Pulmonary artery endothelial cell (primary cell): ENCODE measurements around the gene FOXL3. TPM values are rescaled to one million over a fixed set of nuclear protein-coding genes. Genes with fewer than 3 reads are reported as not detected.
"Not testable (repeated sequence)": the region's sequence is repeated elsewhere in the genome, so short reads cannot be mapped to it uniquely, and the experiment has no call there.

Experiments
- DNase-seq: peaks from one replicate; pipeline ENCODE4 v3.0.0-alpha.2; 2011; ENCODE audit warnings: low read depth, low spot score
- total RNA-seq: library from RNA; depleted of rRNA; stranded (reverse); fragments of >200 nt; gene quantifications from 2 replicates; pipeline ENCODE4 v1.2.3, GENCODE V29; 2014

The FOXL3 gene
- total RNA-seq, 1 donor from 2014 or later = not detected

- no peak for DNase-seq
Observed at GRCh38 chr7:323410-323809, 33.4 kb downstream of the FOXL3 start.

GRCh38 chr7:324011-324410, 34.0 kb downstream of the FOXL3 start:
- DNase-seq = no peak

GRCh38 chr7:325051-325798, 35.3 kb downstream of the FOXL3 start:
- DNase-seq = no peak

DNA sequence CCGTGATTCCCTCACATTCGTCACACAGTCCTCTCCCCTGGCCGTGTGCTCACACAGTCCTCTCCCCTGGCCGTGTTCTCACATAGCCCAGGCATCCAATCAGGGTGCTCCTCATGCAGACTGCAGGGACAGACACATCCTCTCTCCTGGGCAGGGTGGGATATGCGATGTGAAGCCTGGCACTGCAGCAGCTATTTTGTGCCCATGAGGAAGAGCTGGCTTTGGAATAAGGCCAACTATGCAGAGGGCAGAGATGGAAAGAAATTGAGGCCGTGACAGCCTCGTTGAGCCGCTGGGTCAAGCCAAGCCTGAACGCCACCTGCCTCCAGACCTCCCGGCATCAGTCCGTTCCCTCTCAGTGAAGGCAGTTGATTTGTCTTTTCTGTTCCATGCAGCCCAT, 35.8 kb downstream of the FOXL3 start:
- DNase-seq = no peak

- no peak for DNase-seq
Observed at GRCh38 chr7:326273-326672, 36.3 kb downstream of the FOXL3 start.

GRCh38 chr7:326809-327232, 36.9 kb downstream of the FOXL3 start:
- DNase-seq = no peak

- no peak for DNase-seq
Observed at GRCh38 chr7:327233-327931, 37.4 kb downstream of the FOXL3 start.

GRCh38 chr7:327991-328702, 38.2 kb downstream of the FOXL3 start:
- DNase-seq = no peak

DNA sequence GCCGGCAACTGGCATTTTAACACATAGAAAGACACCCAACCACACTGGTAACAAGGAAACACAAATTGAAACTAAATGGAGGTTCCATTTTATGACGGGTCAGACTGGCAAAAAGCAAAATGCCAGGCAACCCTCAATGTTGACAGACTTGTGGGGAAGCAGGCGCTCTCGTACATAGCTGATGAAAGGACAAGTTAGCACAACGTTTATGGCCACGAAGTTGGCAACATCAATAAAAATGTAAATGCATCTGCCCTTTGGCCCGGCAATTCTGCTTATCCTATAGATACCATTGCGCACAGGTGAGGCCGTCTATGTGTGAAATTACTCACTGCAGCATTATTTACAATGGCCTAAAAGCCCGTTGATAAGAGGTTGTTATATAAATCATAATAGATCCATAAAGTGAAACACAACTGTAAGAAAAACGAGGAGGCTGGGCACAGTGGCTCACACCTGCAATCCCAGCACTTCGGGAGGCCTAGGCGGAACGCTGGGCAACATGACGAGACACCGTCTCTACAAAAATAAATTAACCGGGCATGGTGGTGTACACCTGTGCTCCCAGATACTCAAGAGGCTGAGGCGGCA, 39.8 kb downstream of the FOXL3 start:
- DNase-seq = no peak

- no peak for DNase-seq
Observed at GRCh38 chr7:330511-331230, 40.7 kb downstream of the FOXL3 start.

- DNase-seq = no peak
Observed at GRCh38 chr7:332020-332517, 42.1 kb downstream of the FOXL3 start.

DNA sequence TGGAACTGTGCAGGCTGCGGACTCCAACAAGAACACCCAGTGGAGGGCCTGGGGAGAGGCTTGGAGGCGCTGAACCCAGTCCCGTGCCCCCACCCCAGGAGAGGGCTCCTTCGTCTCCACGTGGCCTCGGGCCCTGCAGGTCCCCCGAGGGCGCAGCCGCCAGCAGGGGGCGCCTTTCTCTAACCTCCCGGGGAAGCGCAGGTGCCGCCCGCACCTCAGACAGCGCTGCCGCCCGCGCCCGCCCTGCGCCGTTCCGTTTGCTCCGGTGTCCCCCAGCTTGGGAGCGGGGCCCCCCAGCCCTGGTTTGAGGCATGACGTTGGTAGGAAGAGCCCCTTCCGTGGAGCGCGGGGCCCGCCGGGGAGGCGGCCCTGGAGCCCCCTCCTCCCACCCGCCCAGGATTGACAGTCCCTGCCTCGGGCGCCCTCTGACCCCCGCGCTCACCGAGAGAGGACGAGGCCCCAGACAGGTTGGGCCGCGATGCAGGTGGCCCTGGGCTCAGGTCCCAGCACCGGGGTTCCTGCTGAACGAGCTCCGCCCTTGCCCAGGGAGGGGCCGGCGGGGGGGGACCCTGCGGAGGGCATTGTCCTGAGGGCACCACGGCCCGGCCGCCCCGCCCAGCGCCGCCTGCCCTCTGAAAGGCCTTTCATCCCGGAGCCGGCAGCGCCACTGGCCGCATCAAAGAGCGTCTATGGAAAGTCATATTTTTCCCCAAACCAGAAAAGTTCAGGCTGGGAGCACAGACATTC, 42.8 kb downstream of the FOXL3 start:
- DNase-seq = no peak

- no peak for DNase-seq
Observed at GRCh38 chr7:333393-333764, 43.4 kb downstream of the FOXL3 start.

- no peak for DNase-seq
Observed at GRCh38 chr7:334618-335357, 44.8 kb downstream of the FOXL3 start.

DNA sequence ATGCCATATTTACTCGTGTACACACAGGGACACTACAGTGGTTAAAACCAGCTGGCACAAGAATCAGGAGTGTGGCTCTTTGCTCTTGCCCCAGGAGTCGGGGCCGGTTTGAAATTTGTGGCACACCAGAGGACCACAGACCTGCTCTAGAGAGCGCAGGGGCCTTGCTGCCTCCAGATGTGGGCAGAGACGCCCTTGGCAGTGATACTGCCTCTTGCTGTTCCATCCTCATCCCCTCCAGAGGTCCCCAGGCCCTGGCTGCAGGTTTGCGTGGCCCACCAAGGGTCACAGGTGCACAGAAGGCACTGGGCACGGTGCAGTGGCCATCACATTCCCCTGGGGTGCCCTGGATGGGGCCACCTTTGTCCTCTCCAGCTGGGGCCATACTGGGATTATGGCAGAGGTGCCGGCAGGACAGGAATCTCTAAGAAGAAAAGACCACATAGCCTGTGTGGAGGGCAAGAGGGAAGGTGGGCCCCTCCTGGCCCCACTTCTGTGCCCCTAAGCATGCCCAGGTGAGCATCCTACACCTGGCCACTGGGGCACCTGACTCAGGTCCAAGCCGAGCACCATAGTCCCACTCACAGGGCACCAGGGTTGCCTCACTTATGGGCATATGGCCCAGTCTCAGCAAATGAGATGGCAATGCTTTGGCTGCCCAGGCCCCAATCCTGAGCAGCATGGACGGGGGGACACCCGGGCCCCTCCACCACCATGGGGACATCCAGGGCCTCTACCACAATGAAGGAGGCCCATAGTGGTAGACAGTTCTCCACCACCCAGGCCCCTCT, 45.6 kb downstream of the FOXL3 start:
- no peak for DNase-seq

DNA sequence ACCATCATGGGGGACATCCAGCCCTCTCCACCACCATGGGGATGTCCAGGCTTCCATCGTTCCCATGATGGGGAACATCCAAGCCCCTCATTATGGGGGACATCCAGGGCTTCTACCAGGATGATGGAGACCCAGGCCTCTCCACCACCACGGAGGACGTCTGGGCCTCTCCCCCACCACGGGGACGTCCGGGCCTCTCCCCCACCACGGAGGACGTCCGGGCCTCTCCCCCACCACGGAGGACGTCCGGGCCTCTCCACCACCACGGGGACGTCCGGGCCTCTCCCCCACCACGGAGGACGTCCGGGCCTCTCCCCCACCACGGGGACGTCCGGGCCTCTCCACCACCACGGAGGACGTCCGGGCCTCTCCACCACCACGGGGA, 46.2 kb downstream of the FOXL3 start:
- DNase-seq = not testable (repeated sequence)

DNA sequence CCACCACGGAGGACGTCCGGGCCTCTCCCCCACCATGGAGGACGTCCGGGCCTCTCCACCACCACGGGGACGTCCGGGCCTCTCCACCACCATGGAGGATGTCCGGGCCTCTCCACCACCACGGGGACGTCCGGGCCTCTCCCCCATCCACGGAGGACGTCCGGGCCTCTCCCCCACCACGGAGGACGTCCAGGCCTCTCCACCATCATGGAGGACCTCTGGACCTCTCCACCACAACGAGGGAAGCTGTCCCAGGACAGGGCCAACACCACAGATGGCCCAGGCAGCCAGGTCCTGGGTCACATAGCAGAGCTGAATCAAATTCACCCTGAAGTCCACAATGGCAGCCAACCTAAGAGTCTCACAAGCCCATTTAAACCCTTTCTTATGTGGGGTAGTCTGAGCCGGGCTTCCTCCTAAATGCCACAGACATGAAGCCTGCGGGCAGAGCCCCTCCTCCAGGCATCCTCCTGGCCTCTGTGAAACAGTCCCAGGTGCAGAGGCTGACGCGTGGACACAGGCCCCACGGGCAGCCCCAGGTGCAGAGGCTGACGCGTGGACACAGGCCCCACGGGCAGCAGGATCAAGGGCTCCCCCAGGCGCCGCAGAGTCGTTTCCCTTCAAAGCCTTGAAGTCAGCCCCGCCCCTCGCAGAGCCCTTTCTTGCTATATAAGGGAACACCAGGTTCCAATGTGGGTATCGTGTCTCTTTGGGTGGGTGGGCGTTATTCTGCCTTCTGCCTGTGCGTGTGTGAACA, 47.0 kb downstream of the FOXL3 start:
- no peak for DNase-seq

GRCh38 chr7:337567-337951, 47.6 kb downstream of the FOXL3 start:
- DNase-seq = no peak
